Tibial nerve (tissue), 3 donors: ENCODE results near the gene BMPR1B.

Experiments used
- CTCF ChIP-seq, 5 experiments: fragments of 200-600 bp in 3 of 5; fragments of 450-650 bp in 2 of 5; sonication (generic) in 3 of 5; IDR thresholded peaks; one replicate each; pipeline ENCODE4 v1.5.1; 2016 to 2019; ENCODE audit warnings: antibody characterized with exemption in 5 of 5, mild to moderate bottlenecking in 3 of 5, moderate library complexity in 2 of 5
- POLR2A ChIP-seq, 2 donors: fragments of 450-650 bp; IDR thresholded peaks; one replicate each; pipeline ENCODE4 v1.6.1; 2017; ENCODE audit warnings: antibody characterized with exemption in 2 of 2, mild to moderate bottlenecking in 2 of 2, moderate library complexity in 2 of 2

GRCh38 chr4:95095348-95095974 is 337.7 kb downstream of the BMPR1B start:
- no peak for TF ChIP-seq POLR2A (IDR thresholded peaks at IDR 0.05)
- peak; percentile 9 to 74 (median 54) for TF ChIP-seq CTCF (IDR thresholded peaks at IDR 0.05)
